ENCODE data around the gene MAP2K6.

GRCh38 chr17:69431835-69432234 lies 17.3 kb downstream of the MAP2K6 start:
- TF ChIP-seq CTCF (IDR thresholded peaks at IDR 0.05) (no peak), POLR2A (IDR thresholded peaks at IDR 0.05) (no peak)
